ENCODE data around the gene LRRC41.
A peak's percentile ranks its signal among the peaks of the same experiment; 100 is the strongest.
"Not testable (repeated sequence)": the region's sequence is repeated elsewhere in the genome, so short reads cannot be mapped to it uniquely, and the experiment has no call there.

LRRC41 gene, protein sequence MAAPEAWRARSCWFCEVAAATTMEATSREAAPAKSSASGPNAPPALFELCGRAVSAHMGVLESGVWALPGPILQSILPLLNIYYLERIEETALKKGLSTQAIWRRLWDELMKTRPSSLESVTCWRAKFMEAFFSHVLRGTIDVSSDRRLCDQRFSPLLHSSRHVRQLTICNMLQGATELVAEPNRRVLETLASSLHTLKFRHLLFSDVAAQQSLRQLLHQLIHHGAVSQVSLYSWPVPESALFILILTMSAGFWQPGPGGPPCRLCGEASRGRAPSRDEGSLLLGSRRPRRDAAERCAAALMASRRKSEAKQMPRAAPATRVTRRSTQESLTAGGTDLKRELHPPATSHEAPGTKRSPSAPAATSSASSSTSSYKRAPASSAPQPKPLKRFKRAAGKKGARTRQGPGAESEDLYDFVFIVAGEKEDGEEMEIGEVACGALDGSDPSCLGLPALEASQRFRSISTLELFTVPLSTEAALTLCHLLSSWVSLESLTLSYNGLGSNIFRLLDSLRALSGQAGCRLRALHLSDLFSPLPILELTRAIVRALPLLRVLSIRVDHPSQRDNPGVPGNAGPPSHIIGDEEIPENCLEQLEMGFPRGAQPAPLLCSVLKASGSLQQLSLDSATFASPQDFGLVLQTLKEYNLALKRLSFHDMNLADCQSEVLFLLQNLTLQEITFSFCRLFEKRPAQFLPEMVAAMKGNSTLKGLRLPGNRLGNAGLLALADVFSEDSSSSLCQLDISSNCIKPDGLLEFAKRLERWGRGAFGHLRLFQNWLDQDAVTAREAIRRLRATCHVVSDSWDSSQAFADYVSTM

DNA sequence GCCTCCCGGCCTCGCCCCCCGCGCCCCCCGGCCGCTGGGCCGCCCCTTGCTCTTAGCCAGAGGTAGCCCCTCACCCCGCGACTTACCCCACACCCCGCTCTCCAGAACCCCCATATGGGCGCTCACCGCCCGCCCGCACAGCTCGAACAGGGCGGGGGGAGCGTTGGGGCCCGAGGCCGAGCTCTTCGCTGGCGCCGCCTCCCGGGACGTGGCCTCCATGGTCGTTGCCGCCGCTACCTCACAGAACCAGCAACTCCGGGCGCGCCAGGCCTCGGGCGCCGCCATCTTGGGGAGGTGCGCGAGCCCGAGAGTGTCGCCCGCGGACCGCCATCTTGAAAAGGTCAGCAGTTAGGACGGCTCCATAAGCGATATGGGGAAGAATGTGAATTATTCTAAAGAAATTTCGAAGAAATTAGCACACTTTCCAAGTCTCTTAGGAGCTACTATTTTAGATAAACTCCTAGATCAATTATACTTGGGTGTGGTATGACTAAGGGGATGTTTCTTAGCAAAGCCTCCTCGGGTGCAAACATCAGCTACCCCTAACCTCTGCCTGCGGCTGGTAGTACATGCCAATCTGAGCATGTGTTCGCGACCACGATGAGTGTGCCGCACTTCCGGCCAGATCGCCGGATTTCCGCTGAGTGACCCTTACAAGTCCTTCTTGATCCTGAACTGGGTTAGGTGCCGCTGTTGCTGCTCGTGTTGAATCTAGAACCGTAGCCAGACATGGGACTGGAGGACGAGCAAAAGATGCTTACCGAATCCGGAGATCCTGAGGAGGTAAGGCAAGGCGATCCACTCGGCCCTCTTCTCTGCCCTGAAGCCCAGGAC lies at the start of gene LRRC41, which contains the start of gene UQCRH:
Gene LRRC41 (minus strand): TSS at position 579 of the 834 bp plus-strand sequence. CDS start 294 bp downstream, at position 285.
Gene UQCRH (plus strand): TSS at position 661 of the 834 bp plus-strand sequence. CDS start 69 bp downstream, at position 730.
- Mint-ChIP-seq H3K27me3 (no peaks in the 10 kb centered on the region), H3K36me3 (ENCODE audit: low read depth) (peaks cover 33% of the 10 kb centered on the region), H3K9me3 (no peaks in the 10 kb centered on the region), H3K4me3 (peak within 1 kb of the TSS; percentile 96), H3K4me1 (peaks cover 53% of the 10 kb centered on the region), H3K27ac (peak within 1 kb of the TSS; percentile 99)
- peak; percentile 83 for ATAC-seq
- peak; percentile 93 for DNase-seq

DNA sequence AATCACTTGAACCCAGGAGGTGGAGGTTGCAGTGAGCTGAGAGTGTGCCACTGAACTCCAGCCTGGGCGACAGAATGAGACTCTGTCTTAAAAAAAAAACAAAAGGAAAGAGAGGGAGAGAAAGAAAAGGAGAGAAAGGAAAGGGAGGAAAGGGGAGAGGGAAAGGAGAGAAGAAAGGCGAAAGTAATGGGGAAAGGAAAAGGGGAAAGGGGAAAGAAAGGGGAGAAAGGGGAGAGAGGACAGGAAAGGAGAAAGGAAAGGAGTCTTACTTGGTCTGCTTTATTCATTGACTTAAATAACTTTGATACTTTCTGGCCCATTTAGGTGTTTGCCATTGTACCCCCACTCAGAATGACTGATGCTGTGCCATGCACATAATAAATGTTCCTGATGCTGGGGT lies 48.9 kb upstream of the LRRC41 start:
- Mint-ChIP-seq H3K27ac (no peak overlapping the region), H3K36me3 (ENCODE audit: low read depth) (peaks cover 43% of the 10 kb centered on the region), H3K4me1 (peaks cover 7% of the 10 kb centered on the region), H3K27me3 (no peaks in the 10 kb centered on the region), H3K4me3 (no peak overlapping the region), H3K9me3 (no peaks in the 10 kb centered on the region)
- DNase-seq = no peak
- no peak for ATAC-seq

DNA sequence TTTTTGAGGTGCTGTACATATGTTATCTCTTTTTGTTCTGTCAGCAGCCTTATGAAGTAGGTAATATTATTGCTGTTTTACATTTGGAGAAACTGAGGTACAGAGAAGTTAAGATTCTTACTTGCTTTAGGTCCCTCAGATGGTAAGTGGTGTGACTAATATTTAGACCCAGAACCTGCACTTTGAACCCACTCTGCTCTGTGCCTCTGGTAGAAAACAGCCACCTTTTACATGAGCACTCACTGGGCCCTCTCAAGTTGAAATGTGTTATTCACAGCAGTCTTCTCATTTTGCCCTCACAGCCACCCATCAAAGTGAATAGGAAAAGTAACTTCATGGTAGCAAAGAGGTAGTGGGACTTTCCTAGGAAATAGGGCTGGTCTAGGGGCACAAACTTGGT lies 41.9 kb upstream of the LRRC41 start:
- H3K27ac Mint-ChIP-seq = peak overlapping the region; percentile 19
- no peak overlapping the region for H3K4me3 Mint-ChIP-seq
- H3K4me1 Mint-ChIP-seq = peaks cover 39% of the 10 kb centered on the region
- peaks cover 56% of the 10 kb centered on the region for H3K36me3 Mint-ChIP-seq (ENCODE audit: low read depth)
- DNase-seq (no peak), ATAC-seq (no peak)
- H3K27me3 Mint-ChIP-seq = no peaks in the 10 kb centered on the region
- no peaks in the 10 kb centered on the region for H3K9me3 Mint-ChIP-seq

DNA sequence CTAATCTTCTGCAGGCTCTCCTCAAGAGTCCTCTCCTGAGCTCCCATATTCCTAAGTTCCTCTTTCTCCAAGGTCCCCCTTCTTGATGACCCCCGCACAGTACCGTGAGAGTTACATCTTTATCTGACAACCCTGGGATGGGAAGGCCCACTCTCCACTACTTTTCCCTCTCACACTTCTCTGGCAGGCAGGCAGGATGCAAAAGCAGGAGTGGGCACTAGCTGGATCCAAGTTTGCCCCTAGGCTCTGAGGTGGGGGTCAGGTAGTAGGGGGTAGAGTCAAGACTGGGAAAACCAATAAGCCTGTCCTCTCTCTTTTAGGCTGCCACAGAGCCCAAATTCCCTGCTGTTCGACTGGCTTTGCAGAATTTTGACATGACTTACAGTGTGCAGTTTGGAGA lies 41.1 kb upstream of the LRRC41 start:
- no peak overlapping the region for H3K27ac Mint-ChIP-seq
- no peaks in the 10 kb centered on the region for H3K9me3 Mint-ChIP-seq
- peaks cover 52% of the 10 kb centered on the region for H3K36me3 Mint-ChIP-seq (ENCODE audit: low read depth)
- no peak for DNase-seq
- peaks cover 42% of the 10 kb centered on the region for H3K4me1 Mint-ChIP-seq
- H3K4me3 Mint-ChIP-seq = no peak overlapping the region
- H3K27me3 Mint-ChIP-seq = no peaks in the 10 kb centered on the region
- ATAC-seq = no peak

DNA sequence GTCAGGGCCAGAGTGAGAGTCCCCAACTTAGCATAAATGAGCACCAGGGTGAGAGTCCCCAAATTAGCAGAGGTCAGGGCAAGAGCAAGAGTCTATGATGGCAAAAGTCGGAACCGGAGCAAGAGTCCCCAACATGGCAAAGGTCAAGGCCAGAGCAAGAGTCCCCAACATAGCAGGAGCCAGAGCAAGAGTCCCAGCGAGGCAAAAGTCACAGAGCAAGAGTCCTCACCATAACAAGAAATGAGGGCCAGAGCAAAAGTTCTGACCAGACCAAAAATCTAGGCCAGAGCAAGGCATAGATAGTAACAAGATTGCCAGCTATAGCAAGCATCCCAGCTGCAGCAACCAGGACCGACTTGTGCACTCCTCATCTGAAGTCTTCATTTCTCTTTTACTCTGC lies 40.3 kb upstream of the LRRC41 start:
- peaks cover 50% of the 10 kb centered on the region for H3K36me3 Mint-ChIP-seq (ENCODE audit: low read depth)
- no peaks in the 10 kb centered on the region for H3K9me3 Mint-ChIP-seq
- H3K4me1 Mint-ChIP-seq = peaks cover 48% of the 10 kb centered on the region
- ATAC-seq (no peak), DNase-seq (no peak)
- H3K27me3 Mint-ChIP-seq = no peaks in the 10 kb centered on the region
- H3K4me3 Mint-ChIP-seq = no peak overlapping the region
- peak overlapping the region; percentile 39 for H3K27ac Mint-ChIP-seq

DNA sequence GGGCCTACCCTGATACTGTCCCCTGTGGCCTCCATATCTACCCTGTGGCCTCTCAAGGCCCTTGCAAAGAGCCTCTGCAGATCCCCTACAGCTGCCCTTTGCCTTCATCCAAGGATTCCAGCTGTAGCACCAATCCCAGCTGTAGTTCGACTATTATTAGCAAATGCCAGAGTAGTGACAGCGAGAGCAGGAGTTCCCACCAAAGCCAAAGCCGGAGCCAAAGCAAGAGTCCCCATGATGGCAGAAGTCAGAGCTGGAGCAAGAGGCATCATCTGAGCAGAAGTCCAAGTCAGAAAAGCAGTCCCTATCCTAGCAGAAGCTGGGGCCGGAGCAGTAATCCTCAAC lies 39.9 kb upstream of the LRRC41 start:
- Mint-ChIP-seq H3K9me3 (no peaks in the 10 kb centered on the region), H3K27me3 (no peaks in the 10 kb centered on the region), H3K36me3 (ENCODE audit: low read depth) (peaks cover 48% of the 10 kb centered on the region), H3K27ac (no peak overlapping the region), H3K4me1 (peaks cover 50% of the 10 kb centered on the region), H3K4me3 (no peak overlapping the region)
- ATAC-seq (no peak), DNase-seq (no peak)

DNA sequence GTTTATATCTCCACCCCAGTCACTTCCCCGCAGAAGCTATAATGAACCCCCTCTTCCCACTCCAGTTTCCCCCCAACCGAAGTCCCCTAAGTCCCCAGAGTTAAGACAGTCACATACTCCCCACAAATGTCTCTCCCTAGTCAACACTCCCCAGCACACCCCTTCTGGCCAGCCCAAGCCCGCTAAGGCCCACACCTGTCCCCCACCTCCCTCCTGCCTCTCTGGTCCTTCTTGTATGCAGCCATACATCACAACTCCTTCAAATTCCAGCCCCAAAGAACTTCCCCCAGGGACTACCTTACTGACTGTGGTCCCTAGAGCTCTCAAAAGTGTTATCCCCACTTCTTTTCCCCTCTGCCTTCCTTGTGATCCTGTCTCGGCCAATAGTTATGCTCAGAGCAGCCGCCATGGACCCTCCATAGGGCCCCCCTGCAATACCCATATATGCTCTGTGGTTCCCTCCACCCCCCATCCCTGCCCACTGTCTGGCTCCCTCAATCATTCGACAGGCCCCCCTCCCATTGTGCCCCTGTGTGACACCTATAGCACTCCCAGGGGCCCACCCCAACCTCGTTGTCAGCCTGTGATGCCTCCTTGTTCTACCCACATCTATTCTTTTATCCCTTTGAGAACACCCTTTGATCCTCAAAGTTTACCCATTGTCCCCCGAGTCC lies 39.4 kb upstream of the LRRC41 start:
- H3K4me3 Mint-ChIP-seq = peak overlapping the region; percentile 98
- no peak for ATAC-seq
- no peaks in the 10 kb centered on the region for H3K27me3 Mint-ChIP-seq
- no peaks in the 10 kb centered on the region for H3K9me3 Mint-ChIP-seq
- peaks cover 43% of the 10 kb centered on the region for H3K36me3 Mint-ChIP-seq (ENCODE audit: low read depth)
- H3K4me1 Mint-ChIP-seq = peaks cover 45% of the 10 kb centered on the region
- DNase-seq = no peak
- peak overlapping the region; percentile 100 for H3K27ac Mint-ChIP-seq

DNA sequence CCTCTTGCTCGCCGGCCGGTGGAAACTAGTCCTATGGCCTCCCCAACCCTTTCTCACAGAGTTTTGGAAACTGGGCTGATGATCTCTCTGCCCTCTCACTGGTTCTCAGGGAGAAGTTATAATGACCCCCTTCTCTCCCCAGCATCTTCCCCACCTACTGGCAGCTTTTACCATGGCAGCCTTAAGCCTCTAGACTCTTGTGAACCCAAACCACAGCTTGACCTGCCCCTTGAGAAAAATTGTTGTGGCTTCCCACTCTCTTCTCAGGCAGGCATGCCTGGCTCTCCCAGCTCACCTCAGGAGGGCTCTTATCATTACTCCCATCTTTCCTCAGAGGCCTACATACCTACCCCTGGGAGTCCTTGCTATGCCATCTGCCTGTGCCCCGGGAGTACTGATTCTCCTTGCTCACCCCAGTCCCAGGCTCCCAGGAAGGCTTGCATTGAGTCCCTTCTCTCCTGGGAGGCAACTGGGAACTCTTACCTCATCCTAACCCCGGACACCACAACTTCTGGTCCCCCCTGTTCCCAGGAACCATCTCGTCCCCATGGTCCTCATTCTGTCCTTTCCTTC lies 38.8 kb upstream of the LRRC41 start:
- no peaks in the 10 kb centered on the region for H3K27me3 Mint-ChIP-seq
- H3K27ac Mint-ChIP-seq = peak overlapping the region; percentile 100
- peaks cover 38% of the 10 kb centered on the region for H3K36me3 Mint-ChIP-seq (ENCODE audit: low read depth)
- peaks cover 43% of the 10 kb centered on the region for H3K4me1 Mint-ChIP-seq
- ATAC-seq = no peak
- H3K4me3 Mint-ChIP-seq = peak overlapping the region; percentile 98
- DNase-seq = peak; percentile 20
- H3K9me3 Mint-ChIP-seq = no peaks in the 10 kb centered on the region

DNA sequence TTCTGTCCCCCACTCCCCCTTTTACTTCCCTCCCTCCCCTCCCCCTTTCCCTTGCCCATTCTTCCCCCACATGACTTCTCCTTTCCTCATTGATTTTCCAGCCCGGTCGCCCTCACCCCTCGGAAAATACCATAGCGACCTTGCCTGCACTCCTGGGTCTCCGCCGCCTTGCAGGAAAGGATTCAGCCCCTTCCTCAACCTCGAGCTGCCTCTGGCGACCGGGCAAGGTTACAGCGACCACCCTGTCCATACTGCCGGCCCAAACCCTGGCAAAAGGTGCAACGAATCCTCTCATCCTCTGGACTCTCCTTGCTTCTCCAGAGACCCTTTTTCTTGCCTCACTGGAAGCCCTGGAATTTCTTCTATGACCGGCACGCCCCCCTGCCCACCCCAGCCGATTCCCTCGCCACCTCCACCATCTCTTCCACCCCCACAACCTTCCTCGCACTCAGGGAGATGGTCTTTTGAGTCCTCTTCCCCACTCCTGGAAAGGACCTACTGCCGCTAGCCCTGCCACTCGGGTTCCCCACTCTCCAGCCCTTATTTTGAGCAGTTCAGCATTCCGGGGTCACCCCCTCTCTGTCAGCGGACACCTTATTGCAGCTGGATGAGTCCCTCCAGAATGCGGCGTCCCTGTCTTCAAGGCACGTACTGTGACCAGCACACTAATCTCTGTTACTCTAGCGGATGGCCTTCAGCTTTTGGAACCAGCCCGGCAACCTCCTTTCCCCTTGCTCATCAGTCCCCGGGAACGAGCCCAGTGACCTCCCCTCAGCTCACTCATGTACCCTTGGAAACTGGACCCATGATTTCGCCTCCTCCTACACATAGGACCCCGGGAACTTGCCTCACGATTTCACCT lies 38.0 kb upstream of the LRRC41 start:
- no peak for DNase-seq
- peak overlapping the region; percentile 100 for H3K27ac Mint-ChIP-seq
- H3K36me3 Mint-ChIP-seq (ENCODE audit: low read depth) = peaks cover 34% of the 10 kb centered on the region

DNA sequence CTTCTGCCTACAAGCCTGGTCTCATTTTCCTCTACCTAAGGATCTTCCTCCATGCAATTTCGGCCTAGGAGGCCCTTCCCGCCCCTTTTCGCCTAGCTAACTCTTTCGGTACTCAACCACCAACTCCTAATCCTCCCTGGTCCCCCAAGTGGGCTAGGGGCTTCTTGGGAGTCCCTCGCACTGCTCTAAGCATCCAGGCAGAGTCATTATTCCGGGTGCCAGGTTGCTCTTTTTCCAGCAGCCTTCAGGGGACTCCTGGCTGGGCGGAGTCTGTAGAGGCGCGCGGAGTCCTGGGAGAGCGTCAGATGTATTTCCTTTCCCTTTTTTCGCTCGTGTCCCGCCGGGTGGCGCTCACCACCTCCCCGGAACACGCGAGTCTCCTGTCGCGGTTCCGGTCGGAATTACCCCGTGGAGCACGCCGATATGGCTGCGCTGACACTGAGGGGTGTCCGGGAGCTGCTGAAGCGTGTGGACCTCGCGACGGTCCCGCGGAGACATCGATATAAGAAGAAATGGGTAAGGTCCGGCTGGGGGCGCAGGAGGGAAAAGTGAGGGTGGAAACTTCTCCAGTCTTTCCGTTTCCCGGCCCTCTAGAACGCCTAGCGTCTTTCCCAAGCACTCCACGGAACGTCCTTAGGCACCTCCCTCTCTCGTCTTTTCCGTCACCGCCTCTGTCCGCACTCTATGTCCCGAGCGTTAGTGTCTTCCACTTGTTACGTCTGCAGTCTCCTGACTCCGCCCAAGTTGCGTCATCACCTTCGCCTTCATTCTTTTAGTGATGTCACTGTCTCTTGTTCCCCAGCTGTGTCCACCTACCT lies 37.2 kb upstream of the LRRC41 start, which contains the start of gene NSUN4:
Gene NSUN4 (plus strand): TSS at position 404 of the 818 bp plus-strand sequence. CDS start 20 bp downstream, at position 424.
- H3K4me1 Mint-ChIP-seq = peaks cover 43% of the 10 kb centered on the region
- DNase-seq (peak; percentile 87), ATAC-seq (peak; percentile 93)
- no peaks in the 10 kb centered on the region for H3K27me3 Mint-ChIP-seq
- peaks cover 34% of the 10 kb centered on the region for H3K36me3 Mint-ChIP-seq (ENCODE audit: low read depth)
- H3K9me3 Mint-ChIP-seq = no peaks in the 10 kb centered on the region
- peak within 1 kb of the TSS; percentile 100 for H3K27ac Mint-ChIP-seq
- peak within 1 kb of the TSS; percentile 98 for H3K4me3 Mint-ChIP-seq

More for the DNA sequence above, 38.0 kb upstream of the LRRC41 start:
- Mint-ChIP-seq H3K4me3 (peak overlapping the region; percentile 98), H3K9me3 (no peaks in the 10 kb centered on the region), H3K4me1 (peaks cover 43% of the 10 kb centered on the region), H3K27me3 (no peaks in the 10 kb centered on the region)
- no peak for ATAC-seq

DNA sequence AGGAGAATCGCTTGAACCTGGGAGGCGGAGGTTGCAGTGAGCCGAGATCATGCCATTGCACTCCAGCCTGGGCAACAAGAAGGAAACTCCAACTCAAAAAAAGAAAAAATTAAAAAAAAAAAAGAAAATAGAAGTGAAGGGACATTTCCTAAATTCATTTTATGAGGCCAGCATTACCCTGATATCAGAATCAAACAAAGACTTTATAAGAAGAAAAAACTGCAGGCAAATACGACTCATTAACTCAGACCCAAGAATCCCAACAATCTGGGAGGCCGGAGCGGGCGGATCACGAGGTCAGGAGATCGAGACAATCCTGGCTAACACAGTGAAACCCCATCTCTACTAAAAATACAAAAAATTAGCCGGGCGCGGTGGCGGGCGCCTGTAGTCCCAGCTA lies 34.0 kb upstream of the LRRC41 start:
- not testable (repeated sequence) for H3K27ac Mint-ChIP-seq, ATAC-seq, H3K9me3 Mint-ChIP-seq, H3K4me3 Mint-ChIP-seq, H3K27me3 Mint-ChIP-seq, DNase-seq
- Mint-ChIP-seq H3K36me3 (ENCODE audit: low read depth) (peaks cover 12% of the 10 kb centered on the region), H3K4me1 (peaks cover 28% of the 10 kb centered on the region)

DNA sequence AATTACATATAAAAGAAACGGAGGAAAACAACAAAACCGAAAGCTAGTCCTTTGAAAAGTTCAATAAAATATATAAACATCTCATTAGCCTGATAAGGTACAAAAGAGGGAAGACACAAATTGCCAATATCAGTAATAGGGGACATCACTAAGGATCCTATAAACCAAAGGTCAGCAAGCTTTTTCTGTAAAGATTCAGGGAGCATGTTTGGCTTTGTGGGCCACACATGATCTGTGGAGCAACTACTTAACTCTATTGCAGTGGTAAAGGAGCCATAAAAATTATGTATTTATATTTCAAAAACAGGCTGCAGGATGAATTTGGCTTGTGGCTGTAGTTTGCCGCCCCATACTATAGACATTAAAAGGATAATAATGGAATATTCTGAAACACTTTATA lies 31.7 kb upstream of the LRRC41 start:
- no peak overlapping the region for H3K27ac Mint-ChIP-seq
- H3K4me3 Mint-ChIP-seq = no peak overlapping the region
- no peaks in the 10 kb centered on the region for H3K36me3 Mint-ChIP-seq (ENCODE audit: low read depth)
- H3K27me3 Mint-ChIP-seq = no peaks in the 10 kb centered on the region
- no peak for DNase-seq
- ATAC-seq = no peak
- H3K9me3 Mint-ChIP-seq = no peaks in the 10 kb centered on the region
- H3K4me1 Mint-ChIP-seq = peaks cover 10% of the 10 kb centered on the region

All from activated naive CD8-positive, alpha-beta T cell treated with anti-CD3 and anti-CD28 coated beads, Interleukin-2, amount 50 U/mL, for 24 hours (primary cell).